ENCODE data around the gene PARD3.

DNA sequence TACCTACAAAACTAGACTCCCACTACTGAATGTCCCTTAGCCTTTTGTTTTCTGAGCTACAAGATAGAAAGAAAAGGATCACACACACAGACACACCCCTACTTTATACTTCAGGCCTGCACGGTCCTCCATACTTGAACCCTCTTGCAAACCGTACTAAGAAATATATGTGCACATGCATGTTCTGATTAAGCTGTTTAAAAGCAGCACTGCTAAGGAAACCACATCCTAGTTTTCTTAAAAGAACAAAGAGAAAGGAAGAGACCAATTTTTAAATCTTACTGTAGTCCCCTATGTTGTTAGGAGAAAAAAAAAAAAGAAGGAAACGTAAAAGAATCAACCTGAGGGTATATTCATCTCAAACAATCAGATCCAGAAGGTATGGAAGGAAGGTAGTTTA, 501.2 kb downstream of the PARD3 start:
- TF ChIP-seq, protein P1, sequence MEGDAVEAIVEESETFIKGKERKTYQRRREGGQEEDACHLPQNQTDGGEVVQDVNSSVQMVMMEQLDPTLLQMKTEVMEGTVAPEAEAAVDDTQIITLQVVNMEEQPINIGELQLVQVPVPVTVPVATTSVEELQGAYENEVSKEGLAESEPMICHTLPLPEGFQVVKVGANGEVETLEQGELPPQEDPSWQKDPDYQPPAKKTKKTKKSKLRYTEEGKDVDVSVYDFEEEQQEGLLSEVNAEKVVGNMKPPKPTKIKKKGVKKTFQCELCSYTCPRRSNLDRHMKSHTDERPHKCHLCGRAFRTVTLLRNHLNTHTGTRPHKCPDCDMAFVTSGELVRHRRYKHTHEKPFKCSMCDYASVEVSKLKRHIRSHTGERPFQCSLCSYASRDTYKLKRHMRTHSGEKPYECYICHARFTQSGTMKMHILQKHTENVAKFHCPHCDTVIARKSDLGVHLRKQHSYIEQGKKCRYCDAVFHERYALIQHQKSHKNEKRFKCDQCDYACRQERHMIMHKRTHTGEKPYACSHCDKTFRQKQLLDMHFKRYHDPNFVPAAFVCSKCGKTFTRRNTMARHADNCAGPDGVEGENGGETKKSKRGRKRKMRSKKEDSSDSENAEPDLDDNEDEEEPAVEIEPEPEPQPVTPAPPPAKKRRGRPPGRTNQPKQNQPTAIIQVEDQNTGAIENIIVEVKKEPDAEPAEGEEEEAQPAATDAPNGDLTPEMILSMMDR (IDR thresholded peaks at IDR 0.05) = no peak
- no peak for TF ChIP-seq POLR2AphosphoS5 (IDR thresholded peaks at IDR 0.05)
- TF ChIP-seq POLR2A (IDR thresholded peaks at IDR 0.05) = no peak
